Stimulated activated CD4-positive, alpha-beta T cell treated with anti-CD3 and anti-CD28 coated beads, Interleukin-15, amount 100 ng/mL, for 48 hours (primary cell): Measurements from ENCODE around the gene GTF3C4.
"Not testable (repeated sequence)": the region's sequence is repeated elsewhere in the genome, so short reads cannot be mapped to it uniquely, and the experiment has no call there.

ENCODE experiments used
- DNase-seq, 2 donors: peaks; one replicate each; pipeline ENCODE4 v3.0.0-alpha.2; 2020; ENCODE audit warnings: low read depth in 2 of 2

GTF3C4 gene

DNA sequence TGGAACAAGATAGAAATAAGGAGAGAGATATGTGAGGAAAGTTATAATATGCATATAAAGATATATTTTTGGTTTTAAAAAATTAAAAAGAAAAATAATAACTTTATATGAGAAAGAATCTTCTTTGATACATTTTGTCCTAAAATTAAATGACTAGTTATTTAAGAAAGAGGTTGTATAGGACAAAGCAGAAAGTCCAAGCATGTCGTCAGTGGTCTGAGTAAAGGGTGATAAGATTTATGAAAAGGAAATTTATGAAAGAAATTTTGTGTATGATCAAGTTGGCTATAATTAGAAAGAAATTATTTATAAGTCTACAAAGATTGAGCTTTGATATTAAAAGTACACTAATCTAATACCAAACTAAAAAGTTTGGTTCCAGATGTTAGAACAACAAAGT, 32.0 kb downstream of the GTF3C4 start:
- DNase-seq, result no peak

DNA sequence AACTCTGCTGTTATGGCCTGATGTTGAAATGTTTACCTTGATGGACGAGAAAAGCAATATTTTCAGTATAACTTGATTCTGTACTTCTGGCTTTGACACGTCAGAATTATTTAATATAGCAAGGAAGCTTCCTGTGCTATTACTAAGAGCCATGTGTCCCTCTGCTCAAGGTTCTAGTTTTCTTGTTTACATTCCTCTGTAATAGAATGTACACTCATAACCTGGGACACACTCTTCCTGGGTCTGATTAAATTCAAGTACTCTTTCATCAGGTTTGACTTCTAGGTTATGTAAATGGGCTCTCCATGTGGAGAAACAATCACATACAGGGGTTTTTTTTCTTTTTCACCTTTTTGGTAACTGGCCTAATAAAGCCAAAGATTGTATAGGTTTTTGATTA, 33.1 kb downstream of the GTF3C4 start:
- no peak for DNase-seq

DNA sequence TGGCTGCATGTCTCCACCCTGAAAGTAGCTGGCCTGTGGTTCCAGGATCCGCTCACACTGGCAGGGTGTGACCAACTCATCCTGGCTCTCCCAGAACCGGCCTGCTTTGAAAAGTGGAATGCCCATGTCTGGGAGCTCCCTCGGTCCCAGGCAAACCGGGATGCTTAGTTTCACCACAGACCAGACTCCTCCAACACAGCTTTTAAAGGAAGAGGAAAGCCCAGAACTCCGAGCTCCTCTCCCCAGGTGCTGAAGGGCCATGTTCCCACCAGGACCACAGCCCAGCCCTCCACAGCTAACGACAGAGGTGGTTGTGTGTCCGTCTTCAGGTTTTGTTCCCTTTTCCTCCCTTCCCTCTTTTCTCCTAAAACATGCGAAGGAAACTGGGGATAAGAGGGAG, 38.0 kb downstream of the GTF3C4 start:
- DNase-seq, result no peak

DNA sequence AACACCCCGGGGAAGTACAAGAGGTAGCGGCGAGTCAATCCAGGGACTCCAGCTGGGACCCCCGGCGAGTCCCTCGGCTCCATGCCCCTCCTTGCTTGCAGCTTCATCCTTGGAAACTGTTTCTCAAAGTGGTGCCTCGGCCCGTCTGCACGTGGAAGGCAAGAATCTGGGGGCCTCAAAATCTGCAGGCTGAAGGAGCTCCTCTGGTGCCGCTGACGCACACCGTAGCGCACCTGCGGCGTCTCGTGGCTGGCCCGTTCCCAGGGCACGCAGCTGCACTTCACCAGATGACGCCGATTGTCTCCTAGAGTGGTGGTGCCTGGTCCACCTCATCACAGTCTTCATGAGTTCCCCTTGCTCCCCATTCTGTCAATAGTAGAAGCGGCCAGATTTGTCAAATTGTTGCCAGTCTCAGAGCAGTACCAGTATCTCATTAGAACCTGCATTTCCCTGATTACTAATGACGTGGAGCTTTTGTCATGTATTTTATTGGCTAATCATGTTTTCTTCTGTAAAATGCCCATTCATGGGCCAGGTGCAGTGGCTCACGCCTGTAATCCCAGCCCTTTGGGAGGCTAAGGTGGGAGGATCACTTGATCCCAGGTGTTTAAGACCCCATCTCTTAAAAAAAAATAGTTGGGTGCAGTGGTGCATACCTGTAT, 38.6 kb downstream of the GTF3C4 start:
- DNase-seq, result no peak

DNA sequence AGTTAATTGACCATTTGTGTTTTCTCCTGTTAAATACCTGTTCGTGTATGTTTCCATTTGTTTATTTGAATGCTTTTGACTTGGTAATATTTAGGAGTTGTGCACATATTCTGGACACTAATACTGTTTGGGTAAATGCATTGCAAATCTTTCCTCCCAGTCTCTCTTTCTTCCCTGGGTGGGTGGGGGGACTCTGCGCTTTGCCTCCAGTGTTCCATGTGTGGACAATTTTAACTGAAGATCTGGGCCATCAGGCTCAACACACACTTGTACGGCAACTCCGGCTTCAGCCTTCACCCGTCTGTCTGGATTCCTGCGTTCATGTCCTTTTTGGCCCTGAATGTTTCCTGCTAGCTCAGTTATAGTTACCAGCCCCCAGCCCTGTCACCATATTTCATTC, 40.1 kb downstream of the GTF3C4 start:
- DNase-seq, result no peak

DNA sequence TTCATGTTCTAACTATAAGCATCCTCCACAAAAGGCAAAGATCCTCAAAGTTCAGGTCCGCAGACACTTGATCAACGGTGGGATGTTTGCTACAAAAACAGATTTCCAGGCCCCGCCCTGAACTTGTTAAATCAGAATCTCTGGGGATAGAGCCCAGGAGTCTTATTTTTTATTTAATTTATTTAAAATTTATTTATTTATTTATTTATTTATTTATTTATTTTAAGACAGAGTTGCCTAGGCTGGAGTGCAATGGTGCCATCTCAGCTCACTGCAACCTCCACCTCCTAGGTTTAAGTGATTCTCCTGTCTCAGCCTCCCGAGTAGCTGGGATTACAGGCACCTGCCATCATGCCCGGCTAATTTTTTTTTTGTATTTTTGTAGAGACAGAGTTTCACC, 40.9 kb downstream of the GTF3C4 start:
- DNase-seq, result not testable (repeated sequence)

DNA sequence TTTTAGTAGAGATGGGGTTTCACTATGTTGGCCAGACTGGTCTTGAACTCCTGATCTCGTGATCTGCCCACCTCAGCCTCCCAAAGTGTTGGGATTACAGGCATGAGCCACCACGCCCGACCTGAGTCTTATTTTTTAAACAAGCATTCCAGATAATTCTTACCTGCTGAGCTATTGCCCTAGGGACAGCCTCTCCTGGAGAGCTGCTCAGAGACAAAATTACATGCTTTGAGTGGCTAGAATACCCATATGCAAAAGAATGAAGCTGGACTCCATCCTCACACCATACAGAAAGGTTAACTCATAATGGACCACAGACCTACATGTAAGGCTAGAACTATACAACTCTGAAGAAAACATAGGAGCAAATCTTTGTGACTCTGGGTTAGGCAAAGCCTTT, 41.6 kb downstream of the GTF3C4 start:
- no peak for DNase-seq

DNA sequence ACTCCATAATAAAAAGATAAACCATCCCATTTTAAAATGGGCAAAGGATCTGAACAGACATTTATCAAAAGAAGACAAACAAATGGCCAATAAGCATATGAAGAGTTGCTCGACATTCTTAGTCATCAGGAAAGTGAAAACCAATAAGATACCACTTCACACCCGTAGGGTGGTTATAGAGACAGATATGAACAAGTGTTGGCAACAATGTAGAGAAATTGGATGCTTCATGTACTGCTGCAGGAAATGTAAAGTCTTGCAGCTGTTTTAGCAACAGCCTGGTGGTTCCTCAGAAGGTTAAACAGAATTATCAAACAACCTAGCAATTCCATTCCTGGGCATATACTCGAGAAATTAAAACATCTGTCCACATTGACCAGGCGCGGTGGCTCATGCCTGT, 42.5 kb downstream of the GTF3C4 start:
- no peak for DNase-seq

DNA sequence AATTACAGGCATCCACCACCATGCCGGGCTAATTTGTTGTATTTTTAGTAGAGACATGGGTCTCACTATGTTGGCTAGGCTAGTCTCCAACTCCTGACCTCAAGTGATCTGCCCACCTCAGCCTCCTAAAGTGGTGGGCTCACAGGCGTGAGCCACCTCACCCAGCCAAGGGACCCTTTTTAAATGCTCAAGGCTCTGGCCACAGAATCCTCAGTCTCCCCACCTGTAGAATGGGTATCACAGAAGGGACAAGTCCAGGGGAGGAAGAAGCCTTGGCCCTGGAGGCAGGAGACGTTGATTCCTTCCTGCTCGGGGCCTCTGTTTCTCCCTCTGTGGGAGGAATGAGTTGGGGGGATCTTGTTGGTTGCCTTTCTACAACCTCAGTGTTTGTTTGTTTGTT, 45.7 kb downstream of the GTF3C4 start:
- no peak for DNase-seq

DNA sequence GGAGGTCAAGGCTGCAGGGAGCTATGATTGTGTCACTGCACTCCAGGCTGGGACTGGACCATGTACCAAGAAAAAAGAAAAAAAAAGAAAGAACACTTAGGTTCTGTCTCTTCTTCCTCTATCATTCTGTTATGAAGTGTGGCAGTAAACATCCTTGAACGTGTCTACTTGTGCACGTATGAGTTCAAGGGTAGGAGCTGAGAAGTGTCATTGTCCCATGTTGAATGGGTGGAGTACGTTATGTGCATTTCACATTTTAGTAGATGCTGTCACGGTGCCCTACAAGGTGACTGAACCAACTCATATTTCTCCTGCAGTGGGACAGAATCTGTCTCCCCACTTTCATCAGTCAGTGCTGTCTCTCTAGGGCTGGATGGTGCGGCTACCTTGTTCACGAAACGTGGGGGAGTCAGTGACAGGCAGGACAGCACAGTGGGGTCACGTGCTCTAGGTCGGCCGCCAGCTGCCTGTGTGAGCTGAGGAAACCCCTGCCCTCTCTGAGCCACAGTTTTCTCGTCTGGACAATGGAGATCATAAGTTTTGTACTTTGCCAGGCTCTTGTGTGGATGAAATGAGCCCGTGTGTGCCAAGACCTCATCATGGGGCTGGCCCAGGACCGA, 47.2 kb downstream of the GTF3C4 start:
- no peak for DNase-seq

DNA sequence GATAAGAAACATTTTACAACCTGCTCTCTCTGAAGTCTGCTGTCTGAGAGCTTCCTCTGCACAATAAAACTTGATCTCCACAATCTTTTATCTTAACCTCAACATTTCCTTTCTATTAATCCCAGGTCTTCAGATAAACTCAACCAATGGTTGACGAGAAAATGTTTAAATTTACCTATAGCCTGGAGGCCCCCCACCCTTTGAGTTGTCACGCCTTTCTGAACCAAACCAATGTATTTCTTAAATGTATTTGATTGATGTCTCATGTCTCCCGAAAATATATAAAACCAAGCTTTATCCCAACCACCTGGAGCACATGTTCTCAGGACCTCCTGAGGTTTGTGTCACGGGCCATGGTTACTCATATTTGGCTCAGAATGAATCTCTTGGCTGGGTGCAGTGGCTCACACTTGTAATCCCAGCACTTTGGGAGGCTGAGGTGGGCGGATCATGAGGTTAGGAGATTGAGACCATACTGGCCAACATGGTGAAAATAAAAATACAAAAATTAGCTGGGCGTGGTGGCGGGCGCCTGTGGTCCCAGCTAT, 48.2 kb downstream of the GTF3C4 start:
- DNase-seq, result not testable (repeated sequence)

DNA sequence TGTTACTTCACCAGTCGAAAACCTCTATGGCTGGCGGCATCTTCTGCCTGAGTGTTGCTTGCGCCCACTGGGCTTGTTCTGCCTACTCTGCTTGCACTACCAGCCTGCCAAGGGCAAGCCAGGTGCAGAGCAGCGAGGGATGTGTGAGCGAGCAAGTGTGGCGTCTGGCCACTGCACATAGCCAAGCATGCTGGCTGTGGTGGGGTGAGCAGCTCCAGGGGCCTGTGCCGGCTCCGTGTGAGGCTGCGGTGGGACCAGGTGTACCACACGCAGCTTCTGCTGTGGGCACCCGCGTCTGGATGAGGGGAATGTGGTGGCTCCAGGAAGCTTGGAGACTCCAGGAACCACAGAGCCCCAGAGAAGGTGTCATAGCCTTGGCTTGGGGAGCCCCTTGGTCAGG, 51.4 kb downstream of the GTF3C4 start:
- DNase-seq, result no peak

DNA sequence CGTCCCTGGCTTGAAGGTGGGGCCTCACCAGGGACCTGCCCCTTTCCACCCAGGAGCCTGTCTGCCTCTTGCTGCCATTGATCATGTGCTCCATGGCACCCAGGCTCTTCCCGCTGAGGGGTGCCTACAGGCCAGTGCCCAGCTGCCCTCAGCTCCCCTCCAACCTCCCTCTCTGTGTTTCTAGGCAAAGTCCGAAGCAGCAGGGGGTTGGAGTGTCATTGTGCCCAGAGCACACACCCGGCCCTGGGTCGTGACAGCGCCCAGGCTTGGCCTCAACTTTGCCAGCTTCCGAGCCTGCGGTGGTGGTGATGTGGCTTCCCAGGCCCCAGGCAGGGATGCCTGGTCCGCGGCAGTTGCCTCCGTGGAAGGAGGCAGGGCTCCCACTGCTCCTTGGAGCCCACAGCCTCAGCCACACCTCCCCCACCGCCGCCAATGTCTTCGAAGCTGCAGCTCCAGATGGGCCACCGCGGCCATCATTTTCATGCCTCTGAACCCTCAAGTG, 52.4 kb downstream of the GTF3C4 start:
- no peak for DNase-seq

DNA sequence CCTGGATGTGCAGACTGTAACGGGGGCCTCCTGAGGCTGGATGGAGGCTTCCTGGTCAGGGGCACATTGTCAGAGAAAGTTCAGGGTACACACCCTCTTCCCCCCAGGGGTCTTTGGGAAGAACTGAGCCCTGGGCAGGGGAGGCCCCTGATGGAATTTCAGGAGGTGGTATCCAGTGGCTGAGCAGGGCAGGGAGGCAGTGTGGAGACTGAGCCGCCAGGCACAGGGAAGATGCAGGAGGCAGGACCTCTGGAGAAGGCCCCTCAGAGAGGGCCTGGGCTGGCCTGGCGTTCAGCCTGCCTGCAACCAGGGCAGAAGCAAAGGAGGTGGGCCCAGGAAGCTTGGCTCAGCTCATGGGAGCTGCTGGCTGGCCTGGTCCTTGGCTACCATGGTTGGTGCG, 53.5 kb downstream of the GTF3C4 start:
- DNase-seq, result no peak

DNA sequence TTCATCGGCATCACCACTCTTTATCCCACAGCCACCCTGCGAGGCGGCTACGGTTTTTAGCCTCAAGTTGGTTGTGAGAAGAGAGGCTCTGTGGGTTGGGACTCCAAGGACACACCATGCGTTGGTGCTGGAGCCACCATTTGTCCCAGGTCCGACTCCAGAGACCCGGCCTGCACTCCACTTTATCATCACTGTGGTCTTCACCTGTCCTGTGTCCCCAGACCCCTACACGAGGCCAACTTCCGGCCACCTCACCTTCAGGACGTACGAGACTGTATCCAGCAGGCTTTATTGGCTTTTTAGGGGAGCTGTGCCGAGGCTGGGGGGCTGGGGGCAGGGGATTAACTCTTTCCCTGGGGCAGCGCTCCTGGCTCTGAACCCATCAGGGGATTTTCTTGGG, 55.0 kb downstream of the GTF3C4 start:
- DNase-seq, result no peak

DNA sequence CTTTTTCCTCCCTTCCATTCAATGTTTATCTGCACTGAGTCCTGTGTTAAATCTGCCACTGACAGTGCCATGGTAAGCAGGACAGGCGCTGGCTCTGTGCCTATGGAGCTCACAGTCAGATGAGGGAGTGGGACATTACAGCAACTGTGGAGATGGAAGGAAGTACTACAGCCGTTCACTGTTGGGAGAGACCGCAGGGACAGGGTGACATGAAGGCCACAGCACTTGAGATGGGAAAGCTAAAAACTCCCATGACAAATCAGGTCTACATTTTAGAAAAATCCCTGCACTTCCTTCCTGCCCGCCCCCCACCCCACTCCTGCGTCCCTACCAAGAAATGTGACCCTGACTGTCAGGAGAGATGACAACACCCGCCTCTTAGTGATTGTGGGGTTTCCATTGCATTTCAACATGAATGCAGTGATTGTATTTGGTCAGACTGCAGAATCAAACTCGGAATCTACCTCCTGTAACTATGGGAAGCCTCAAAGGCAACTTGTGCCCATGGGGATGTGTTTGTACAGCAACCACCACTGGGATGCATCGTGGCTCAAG, 56.4 kb downstream of the GTF3C4 start:
- DNase-seq, result no peak

DNA sequence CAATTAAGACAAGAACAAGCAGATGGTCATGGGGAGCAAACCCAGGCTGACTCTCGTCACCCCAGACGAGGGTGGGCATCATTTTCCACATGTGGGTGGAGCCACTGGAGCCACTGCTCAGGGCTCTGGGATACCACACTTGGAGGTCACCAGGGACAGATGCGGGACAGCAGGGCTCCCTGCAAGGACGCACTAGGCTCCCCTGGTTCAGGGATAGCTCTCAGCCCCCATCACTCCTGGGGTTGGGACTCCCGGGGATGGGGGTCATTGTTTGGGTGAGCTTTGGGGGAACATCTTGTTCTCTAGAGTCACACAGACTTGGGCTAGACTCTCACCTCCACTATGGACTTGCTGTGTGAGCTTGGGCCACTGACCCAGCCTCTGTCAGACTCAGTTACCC, 57.8 kb downstream of the GTF3C4 start:
- no peak for DNase-seq

DNA sequence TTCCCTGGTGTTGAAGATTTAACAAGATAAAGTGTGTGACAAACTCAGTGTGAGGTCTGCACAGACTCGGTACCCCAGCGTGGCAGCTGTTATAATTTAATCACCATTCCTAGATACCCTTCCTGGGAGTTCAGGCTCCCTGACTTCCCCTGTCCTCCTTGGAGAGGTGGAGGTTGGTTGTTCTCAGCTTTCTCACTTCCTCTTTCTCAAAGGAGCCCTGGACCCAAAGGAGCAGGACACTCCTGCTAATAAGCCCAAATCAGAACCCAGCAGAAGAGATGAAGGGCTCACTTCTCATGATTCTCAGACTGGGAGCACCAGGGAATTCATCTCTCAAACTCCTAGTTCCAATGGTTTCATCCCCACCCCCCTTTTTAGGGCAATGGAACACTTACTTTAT, 58.2 kb downstream of the GTF3C4 start:
- DNase-seq, result no peak

DNA sequence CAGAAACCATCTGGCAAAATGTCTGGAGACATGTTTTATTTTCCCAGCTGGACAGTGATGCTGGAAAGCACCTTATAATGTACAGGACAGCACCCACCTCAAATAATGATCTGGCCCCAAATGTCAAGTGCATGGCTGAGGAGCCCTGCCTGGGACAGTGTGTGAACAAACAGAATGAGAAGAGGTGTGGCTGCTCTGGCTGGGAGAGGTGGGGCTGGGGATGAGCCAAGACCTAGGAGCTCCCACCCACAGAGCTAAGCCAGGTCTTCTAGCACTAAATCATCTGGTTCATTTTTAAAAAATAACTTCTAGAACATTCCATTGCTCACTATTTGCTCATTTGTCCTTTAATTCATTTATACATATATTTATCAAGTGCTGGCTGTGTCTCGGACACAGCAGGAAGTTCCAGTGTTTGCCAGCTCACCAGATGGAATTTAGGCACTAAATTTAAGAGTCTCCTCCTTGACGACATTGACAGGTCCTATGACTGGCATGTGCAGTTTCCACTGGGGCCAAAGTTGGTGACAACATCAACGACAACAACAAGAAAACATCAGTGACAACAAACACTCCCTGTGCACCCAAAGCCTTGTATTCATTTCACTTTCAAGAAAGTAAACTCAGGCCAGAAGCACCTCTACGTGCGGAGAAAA, 59.1 kb downstream of the GTF3C4 start:
- DNase-seq, result no peak

DNA sequence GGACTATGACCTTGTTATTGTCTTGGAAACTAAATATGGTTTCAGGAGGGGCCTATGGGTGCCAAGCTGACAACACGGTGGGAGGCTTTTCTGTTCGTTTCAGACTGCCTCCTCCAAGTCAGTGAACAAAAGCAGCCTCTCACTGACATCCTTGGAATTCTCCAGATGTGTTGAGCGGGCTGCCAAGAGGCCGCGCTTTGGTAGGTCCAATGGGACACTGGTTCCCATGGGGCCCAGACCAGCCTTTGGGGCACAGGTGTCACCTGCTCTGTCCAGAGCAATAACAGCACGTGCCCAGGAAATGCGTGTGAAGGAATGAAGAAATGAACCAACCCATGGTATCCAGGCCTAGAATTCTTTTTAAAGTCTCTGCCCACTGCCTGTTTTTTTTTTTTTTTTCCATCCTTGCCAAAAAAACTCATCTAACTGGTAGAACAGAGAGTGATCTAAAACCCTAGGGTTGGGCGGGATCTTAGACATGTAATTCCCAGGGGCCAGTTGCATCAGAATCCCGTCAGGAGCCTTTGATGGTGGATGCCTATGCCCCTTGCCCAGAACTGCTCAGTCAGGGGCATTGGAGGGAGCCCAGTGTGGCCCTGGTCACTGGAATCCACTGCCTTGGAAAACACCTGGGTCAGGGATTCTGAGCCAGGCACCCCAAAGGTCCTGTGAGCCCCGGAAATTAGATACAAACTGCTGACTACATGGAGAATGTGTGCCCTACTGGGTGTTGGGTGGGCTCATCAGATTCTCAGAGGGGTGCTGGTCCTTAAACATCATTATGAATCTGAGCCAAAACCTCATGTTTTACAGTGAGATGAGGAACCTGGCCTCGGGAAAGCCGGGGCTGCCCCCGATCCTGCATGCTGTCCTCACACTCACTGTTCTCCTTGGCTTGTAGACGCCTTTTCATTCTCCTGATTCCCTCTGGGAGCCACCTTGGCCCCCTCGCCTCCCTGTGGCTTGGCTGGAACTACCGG, 60.1 kb downstream of the GTF3C4 start:
- DNase-seq, result no peak

DNA sequence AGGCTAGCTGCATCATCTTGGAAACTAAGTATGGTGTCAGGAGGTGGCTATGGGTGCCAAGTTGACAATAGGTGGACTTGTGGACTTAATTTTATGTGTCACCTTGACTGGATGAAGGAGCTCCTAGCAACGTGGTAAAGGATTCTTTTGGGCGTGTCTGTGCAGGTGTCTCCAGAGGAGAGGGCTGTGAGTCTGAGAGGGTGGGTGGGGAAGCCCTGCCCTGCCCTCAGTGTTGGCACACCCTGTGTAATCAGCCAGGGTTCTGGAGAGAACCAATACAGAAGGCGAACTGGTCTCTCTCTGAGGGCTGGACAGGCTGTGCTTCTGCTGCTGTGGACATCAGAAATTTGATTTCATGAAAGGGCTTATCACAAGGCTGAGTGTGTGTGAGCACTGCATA, 61.0 kb downstream of the GTF3C4 start:
- DNase-seq, result no peak
